Globus pallidus (tissue), 1 donor: ENCODE data around the gene GALNTL6.

Source experiments
- DNase-seq: peaks from one replicate; pipeline ENCODE4 v3.0.0-alpha.2; 2015; ENCODE audit warnings: low spot score

Gene GALNTL6

GRCh38 chr4:173073939-173074500 lies 1260.8 kb downstream of the GALNTL6 start:
- DNase-seq, result no peak

- no peak for DNase-seq
Observed at GRCh38 chr4:173074501-173074946, 1261.3 kb downstream of the GALNTL6 start.

GRCh38 chr4:173076903-173077634 lies 1263.9 kb downstream of the GALNTL6 start:
- DNase-seq, result no peak

- no peak for DNase-seq
Observed at GRCh38 chr4:173088144-173088543, 1274.9 kb downstream of the GALNTL6 start.
